GM19035 (cell line): Measurements from ENCODE around the gene ESRRG.

Experiments
- ATAC-seq: cut with Tn5 transposase; IDR thresholded peaks from one replicate; pipeline ENCODE4 v1.9.1; 2021; ENCODE audit not compliant: unreplicated experiment

Gene ESRRG

GRCh38 chr1:216523043-216523442, 200.2 kb downstream of the ESRRG start:
- no peak for ATAC-seq

- ATAC-seq: no peak
Observed at GRCh38 chr1:216521477-216521876, 201.8 kb downstream of the ESRRG start.

- ATAC-seq: no peak
Observed at GRCh38 chr1:216518844-216519627, 204.2 kb downstream of the ESRRG start.

GRCh38 chr1:216502528-216503162, 220.6 kb downstream of the ESRRG start:
- no peak for ATAC-seq

- no peak for ATAC-seq
Observed at GRCh38 chr1:216500273-216500967, 222.8 kb downstream of the ESRRG start.

GRCh38 chr1:216499581-216500272, 223.5 kb downstream of the ESRRG start:
- ATAC-seq: no peak

GRCh38 chr1:216498277-216498676, 225.0 kb downstream of the ESRRG start:
- ATAC-seq: no peak

GRCh38 chr1:216485042-216485441, 238.2 kb downstream of the ESRRG start:
- no peak for ATAC-seq

GRCh38 chr1:216483672-216484401, 239.4 kb downstream of the ESRRG start:
- ATAC-seq: no peak

- ATAC-seq: no peak
Observed at GRCh38 chr1:216482620-216483019, 240.6 kb downstream of the ESRRG start.

- ATAC-seq: no peak
Observed at GRCh38 chr1:216478238-216478637, 245.0 kb downstream of the ESRRG start.

GRCh38 chr1:216476341-216476740, 246.9 kb downstream of the ESRRG start:
- ATAC-seq: no peak

- no peak for ATAC-seq
Observed at GRCh38 chr1:216475659-216476276, 247.5 kb downstream of the ESRRG start.

GRCh38 chr1:216466162-216466801, 256.9 kb downstream of the ESRRG start:
- no peak for ATAC-seq

GRCh38 chr1:216464489-216464888, 258.7 kb downstream of the ESRRG start:
- ATAC-seq: no peak

GRCh38 chr1:216462066-216462775, 261.0 kb downstream of the ESRRG start:
- ATAC-seq: no peak

GRCh38 chr1:216461466-216461865, 261.8 kb downstream of the ESRRG start:
- no peak for ATAC-seq

GRCh38 chr1:216459651-216460207, 263.5 kb downstream of the ESRRG start:
- no peak for ATAC-seq

GRCh38 chr1:216458812-216459211, 264.4 kb downstream of the ESRRG start:
- no peak for ATAC-seq
